Upper lobe of left lung (tissue), 6 donors: ENCODE measurements around the gene PLA2G5. TPM values are rescaled to one million over a fixed set of nuclear protein-coding genes. Genes with fewer than 3 reads are reported as not detected.
A peak's percentile ranks its signal among the peaks of the same experiment; 100 is the strongest.
"Not testable (repeated sequence)": the region's sequence is repeated elsewhere in the genome, so short reads cannot be mapped to it uniquely, and the experiment has no call there.

Experiments
- ATAC-seq, 2 donors: fragments of 200-7000 bp; cut with Tn5 transposase; one replicate each; pipeline ENCODE4 v1.9.1; 2022; ENCODE audit warnings: mild to moderate bottlenecking in 2 of 2, moderate library complexity in 2 of 2; ENCODE audit not compliant: low FRiP score in 2 of 2
- DNase-seq, 2 donors: peaks; one replicate each; pipeline ENCODE4 v3.0.0-alpha.2; 2019 to 2020
- H3K27ac ChIP-seq, 4 donors: fragments of 200-600 bp; sonication (generic); one replicate each; pipeline ENCODE4 v1.5.1; 2016 to 2019
- H3K27me3 ChIP-seq, 4 donors: fragments of 200-600 bp; sonication (generic); one replicate each; pipeline ENCODE4 v1.5.1; 2017 to 2019
- H3K36me3 ChIP-seq, 4 donors: fragments of 200-600 bp; sonication (generic); one replicate each; pipeline ENCODE4 v1.5.1; 2016 to 2019
- H3K4me1 ChIP-seq, 4 donors: fragments of 200-600 bp; sonication (generic); one replicate each; pipeline ENCODE4 v1.5.1; 2018 to 2019
- H3K4me3 ChIP-seq, 4 donors: fragments of 200-600 bp; sonication (generic); one replicate each; pipeline ENCODE4 v1.5.1; 2017 to 2019; ENCODE audit warnings: mild to moderate bottlenecking in 2 of 4, moderate library complexity in 1 of 4
- H3K9me3 ChIP-seq, 4 donors: fragments of 200-600 bp; sonication (generic); one replicate each; pipeline ENCODE4 v1.5.1; 2018 to 2019
- CTCF ChIP-seq, 6 experiments: fragments of 450-650 bp in 4 of 6; fragments of 200-600 bp in 2 of 6; sonication (generic) in 2 of 6; IDR thresholded peaks; one replicate each; pipeline ENCODE4 v1.5.1; 2016 to 2019; ENCODE audit warnings: antibody characterized with exemption in 6 of 6
- EP300 ChIP-seq, 4 donors: sonication (generic); formaldehyde crosslinking; IDR thresholded peaks; one replicate each; pipeline ENCODE4 v1.5.1; 2017; ENCODE audit warnings: antibody characterized with exemption in 4 of 4, control low read depth in 2 of 4
- POLR2A ChIP-seq, 4 donors: fragments of 450-650 bp; IDR thresholded peaks; one replicate each; pipeline ENCODE4 v1.5.1; 2016 to 2017; ENCODE audit warnings: antibody characterized with exemption in 4 of 4, mild to moderate bottlenecking in 2 of 4
- POLR2AphosphoS5 ChIP-seq, 2 donors: sonication (generic); formaldehyde crosslinking; IDR thresholded peaks; one replicate each; pipeline ENCODE4 v1.5.1; 2017; ENCODE audit warnings: antibody characterized with exemption in 2 of 2
- WGBS, 2 donors: methylation state at CpG; one replicate each; pipeline ENCODE4 v1.1.5; 2017 to 2018; 5-methylcytosine and 5-hydroxymethylcytosine counted together
- total RNA-seq, 6 donors: library from RNA; depleted of rRNA in 4 of 6; stranded (reverse); fragments of >200 nt in 4 of 6; gene quantifications; one replicate each; pipeline versions ENCODE4 v1.1.0 to v1.2.1, GENCODE V29; 2016 to 2021
- donor health status: DM: no; HTN: no; CAD: no; lungs with moderate emphysema.
- donor health status: DM: no; HTN: yes; CAD: no; lungs with severe emphysema.

Gene PLA2G5
- total RNA-seq, 6 donors from 2014 or later: 1.4 to 5.1 (median 3.1) TPM; not detected in 1

DNA sequence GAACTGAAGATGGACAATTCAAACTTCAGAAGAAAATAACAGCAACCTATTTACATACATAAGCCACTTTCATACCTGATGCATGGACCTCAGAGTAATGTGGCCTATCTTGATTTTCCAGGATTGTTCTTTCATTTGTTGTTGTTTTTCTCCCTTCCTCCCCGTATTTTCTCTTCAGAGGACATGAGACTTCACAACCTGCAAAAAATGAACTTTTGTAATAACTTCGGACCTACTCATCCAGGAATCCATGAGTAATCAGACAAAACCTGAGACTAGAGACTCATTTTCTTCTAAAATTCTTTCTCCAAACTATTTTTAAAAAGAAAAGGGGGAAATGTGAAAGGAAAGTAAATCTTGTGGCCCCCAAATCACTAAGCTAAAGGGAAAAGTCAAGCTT lies 17.6 kb upstream of the PLA2G5 start:
- H3K4me3 ChIP-seq: no peak overlapping the region
- no peaks in the 10 kb centered on the region for H3K36me3 ChIP-seq
- H3K27me3 ChIP-seq: no peaks in the 10 kb centered on the region
- DNase-seq (no peak), ATAC-seq (no peak)
- H3K27ac ChIP-seq: no peak overlapping the region
- peaks cover 2 to 11% (median 6%) of the 10 kb centered on the region in 4 donors for H3K9me3 ChIP-seq
- 79 to 93% methylated on average over 2 of the region's 2 CpGs for WGBS, 2 donors
- TF ChIP-seq POLR2AphosphoS5 (IDR thresholded peaks at IDR 0.05): no peak
- no peak for TF ChIP-seq POLR2A (IDR thresholded peaks at IDR 0.05)
- TF ChIP-seq EP300 (IDR thresholded peaks at IDR 0.05): no peak
- no peak for TF ChIP-seq CTCF (IDR thresholded peaks at IDR 0.05)
- no peaks in the 10 kb centered on the region for H3K4me1 ChIP-seq

DNA sequence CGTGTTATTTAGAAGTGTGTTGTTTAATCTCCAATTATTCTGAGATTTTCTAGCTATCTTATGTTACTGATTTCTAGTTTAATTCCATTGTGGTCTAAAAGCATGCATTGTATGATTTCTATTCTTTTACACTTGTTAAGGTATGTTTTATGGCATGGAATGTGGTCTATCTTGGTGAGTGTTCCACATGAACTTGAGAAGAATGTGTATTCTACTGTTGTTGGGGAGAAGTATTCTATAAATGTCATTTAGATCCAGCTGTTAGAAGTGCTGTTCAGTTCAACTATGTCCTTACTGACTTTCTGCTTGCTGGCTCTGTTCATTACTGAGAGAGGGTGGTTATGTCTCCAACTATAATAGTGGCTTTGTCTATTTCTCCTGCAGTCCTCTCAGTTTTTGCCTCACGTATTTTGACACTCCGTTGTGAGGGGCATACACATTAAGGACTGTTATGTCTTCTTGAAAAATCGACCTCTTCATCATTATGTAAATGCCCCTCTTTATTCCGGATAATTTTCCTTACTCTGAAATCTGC lies 12.0 kb upstream of the PLA2G5 start:
- 61 to 65% methylated on average over 5 of the region's 5 CpGs for WGBS, 2 donors

GRCh38 chr1:20058531-20058930 lies 11.5 kb upstream of the PLA2G5 start:
- H3K27ac ChIP-seq: no peak overlapping the region
- H3K9me3 ChIP-seq: no peaks in the 10 kb centered on the region
- H3K4me1 ChIP-seq: peaks cover 0 to 13% (median 4%) of the 10 kb centered on the region in 4 donors
- DNase-seq (no peak), ATAC-seq (peak in 1 of 2 donors; percentile 61)
- no peak for TF ChIP-seq CTCF (IDR thresholded peaks at IDR 0.05)
- TF ChIP-seq EP300 (IDR thresholded peaks at IDR 0.05): no peak
- no peak for TF ChIP-seq POLR2AphosphoS5 (IDR thresholded peaks at IDR 0.05)
- no peak for TF ChIP-seq POLR2A (IDR thresholded peaks at IDR 0.05)
- no peaks in the 10 kb centered on the region for H3K27me3 ChIP-seq
- H3K36me3 ChIP-seq: no peaks in the 10 kb centered on the region
- no peak overlapping the region for H3K4me3 ChIP-seq
- WGBS, 2 donors: 0 to 18% methylated on average over 1 of the region's 1 CpG

More for the DNA sequence above, 12.0 kb upstream of the PLA2G5 start:
- TF ChIP-seq EP300 (IDR thresholded peaks at IDR 0.05): no peak
- no peak for TF ChIP-seq POLR2A (IDR thresholded peaks at IDR 0.05)
- no peak for TF ChIP-seq CTCF (IDR thresholded peaks at IDR 0.05)
- TF ChIP-seq POLR2AphosphoS5 (IDR thresholded peaks at IDR 0.05): no peak
- DNase-seq (no peak), ATAC-seq (no peak)
- no peaks in the 10 kb centered on the region for H3K27me3 ChIP-seq
- no peaks in the 10 kb centered on the region for H3K9me3 ChIP-seq
- H3K36me3 ChIP-seq: no peaks in the 10 kb centered on the region
- no peak overlapping the region for H3K4me3 ChIP-seq
- H3K27ac ChIP-seq: no peak overlapping the region
- peaks cover 0 to 13% (median 4%) of the 10 kb centered on the region in 4 donors for H3K4me1 ChIP-seq

DNA sequence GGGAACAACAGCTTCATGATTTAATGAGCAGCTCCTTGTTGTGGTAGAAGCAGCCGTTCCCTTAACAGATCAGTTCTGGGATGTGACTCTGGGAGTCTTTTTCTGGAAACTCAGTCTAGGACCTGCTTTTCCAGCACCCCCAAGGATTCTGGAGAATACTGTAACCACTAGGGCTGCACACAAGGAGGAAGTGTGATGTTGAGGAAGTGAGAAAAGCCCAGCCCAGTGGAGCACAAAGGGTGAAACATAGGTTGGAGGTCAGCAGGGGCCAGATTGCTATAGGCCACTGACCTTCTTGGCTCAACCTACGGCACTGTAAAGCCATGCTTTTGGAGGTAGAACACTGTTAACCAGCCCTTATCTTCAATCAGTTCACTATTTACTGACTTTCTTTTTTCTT lies 10.1 kb upstream of the PLA2G5 start:
- no peaks in the 10 kb centered on the region for H3K9me3 ChIP-seq
- H3K4me1 ChIP-seq: peaks cover 0 to 13% (median 4%) of the 10 kb centered on the region in 4 donors
- H3K27ac ChIP-seq: no peak overlapping the region
- no peaks in the 10 kb centered on the region for H3K27me3 ChIP-seq
- WGBS, 2 donors: 66 to 80% methylated on average over 2 of the region's 2 CpGs
- peak in 1 of 2 donors; percentile 75 for ATAC-seq
- no peak overlapping the region for H3K4me3 ChIP-seq
- DNase-seq: no peak
- TF ChIP-seq POLR2AphosphoS5 (IDR thresholded peaks at IDR 0.05) (no peak), EP300 (IDR thresholded peaks at IDR 0.05) (no peak), POLR2A (IDR thresholded peaks at IDR 0.05) (no peak), CTCF (IDR thresholded peaks at IDR 0.05) (no peak)
- no peaks in the 10 kb centered on the region for H3K36me3 ChIP-seq

- not testable (repeated sequence) for H3K9me3 ChIP-seq, H3K27me3 ChIP-seq, H3K27ac ChIP-seq, H3K36me3 ChIP-seq, H3K4me3 ChIP-seq, DNase-seq, ATAC-seq
- H3K4me1 ChIP-seq: peaks cover 0 to 13% (median 4%) of the 10 kb centered on the region in 4 donors
- 94 to 98% methylated on average over 5 to 7 of the region's 7 CpGs for WGBS, 2 donors
These were observed 9.2 kb upstream of the PLA2G5 start for GRCh38 chr1:20060791-20061190.
